Activated naive CD4-positive, alpha-beta T cell treated with anti-CD3 and anti-CD28 coated beads for 36 hours (primary cell): ENCODE measurements around the gene ARX. TPM values are rescaled to one million over a fixed set of nuclear protein-coding genes. Genes with fewer than 3 reads are reported as not detected.

Source experiments
- CTCF ChIA-PET: fragments of 350-600 bp; sonication (Branson Sonifier 250); formaldehyde crosslinking; loops from one replicate; lab custom pipeline; 2021; ENCODE audit warnings: antibody characterized with exemption; lab: Charles Lee
- DNase-seq: peaks from one replicate; pipeline ENCODE4 v3.0.0-alpha.2; 2020
- H3K27ac Mint-ChIP-seq: one replicate; pipeline ENCODE4 v1.8.0; 2021; ENCODE audit warnings: mild to moderate bottlenecking, mixed read lengths
- H3K27me3 Mint-ChIP-seq: one replicate; pipeline ENCODE4 v1.8.0; 2021; ENCODE audit warnings: low read depth, mixed read lengths
- H3K36me3 Mint-ChIP-seq: one replicate; pipeline ENCODE4 v1.8.0; 2021; ENCODE audit warnings: low read depth, mixed read lengths
- H3K4me1 Mint-ChIP-seq: one replicate; pipeline ENCODE4 v1.8.0; 2021; ENCODE audit warnings: low read depth, mixed read lengths
- H3K4me3 Mint-ChIP-seq: one replicate; pipeline ENCODE4 v1.8.0; 2021; ENCODE audit warnings: mild to moderate bottlenecking, moderate library complexity, mixed read lengths
- H3K9me3 Mint-ChIP-seq: one replicate; pipeline ENCODE4 v1.8.0; 2021; ENCODE audit warnings: mixed read lengths
- intact Hi-C: fragments of 100-400 bp; cut with micrococcal nuclease; formaldehyde crosslinking; loops from one replicate; pipeline ENCODE4 v1.15.1; 2023
- total RNA-seq, 2 experiments: library from RNA; stranded (reverse); gene quantifications; one replicate each; pipeline ENCODE4 v1.2.3, GENCODE V29; 2021

ARX gene
- total RNA-seq, 2 experiments from 2014 or later: not detected

GRCh38 chrX:25013632-25014365 is 2.0 kb downstream of the ARX start:
- CTCF ChIA-PET: interaction anchor here (1.3 kb wide), 1 partner anchor 130 kb away, joined by 3 read pairs; no protein-coding TSS in a partner anchor
- no peak for DNase-seq
- H3K27me3 Mint-ChIP-seq: peaks cover 57% of the 10 kb centered on the region
- no peak overlapping the region for H3K27ac Mint-ChIP-seq
- no peaks in the 10 kb centered on the region for H3K36me3 Mint-ChIP-seq
- intact Hi-C loops: loop anchor here (5.0 to 10.0 kb wide), 2 partner anchors 176 to 639 kb away; no protein-coding TSS in a partner anchor
- peak overlapping the region; percentile 49 for H3K4me3 Mint-ChIP-seq
- no peaks in the 10 kb centered on the region for H3K9me3 Mint-ChIP-seq
- peaks cover 13% of the 10 kb centered on the region for H3K4me1 Mint-ChIP-seq

- intact Hi-C loops: loop anchor here (5.0 to 10.0 kb wide), 2 partner anchors 176 to 638 kb away; no protein-coding TSS in a partner anchor
- peak overlapping the region; percentile 62 for H3K4me3 Mint-ChIP-seq
- H3K36me3 Mint-ChIP-seq: no peaks in the 10 kb centered on the region
- CTCF ChIA-PET: interaction anchor here (1.1 to 1.3 kb wide), 2 partner anchors 9 to 131 kb away, joined by 3 read pairs; no protein-coding TSS in a partner anchor
- no peaks in the 10 kb centered on the region for H3K9me3 Mint-ChIP-seq
- no peak for DNase-seq
- peaks cover 13% of the 10 kb centered on the region for H3K4me1 Mint-ChIP-seq
- H3K27ac Mint-ChIP-seq: no peak overlapping the region
- H3K27me3 Mint-ChIP-seq: peaks cover 60% of the 10 kb centered on the region
These were observed 2.8 kb downstream of the ARX start for GRCh38 chrX:25012793-25013631.

- Mint-ChIP-seq H3K4me3 (no peak overlapping the region), H3K36me3 (no peaks in the 10 kb centered on the region), H3K27me3 (peaks cover 60% of the 10 kb centered on the region), H3K4me1 (peaks cover 11% of the 10 kb centered on the region), H3K9me3 (no peaks in the 10 kb centered on the region), H3K27ac (no peak overlapping the region)
- intact Hi-C loops: loop anchor here (5.0 to 10.0 kb wide), 2 partner anchors 175 to 638 kb away; no protein-coding TSS in a partner anchor
- CTCF ChIA-PET: interaction anchor here (1.1 kb wide), 1 partner anchor 9 kb away, joined by 3 read pairs; no protein-coding TSS in a partner anchor
- no peak for DNase-seq
These were observed 3.4 kb downstream of the ARX start for GRCh38 chrX:25012433-25012735.

GRCh38 chrX:25011589-25012432 is 4.0 kb downstream of the ARX start:
- DNase-seq: no peak
- Mint-ChIP-seq H3K4me3 (no peak overlapping the region), H3K36me3 (no peaks in the 10 kb centered on the region), H3K4me1 (peaks cover 11% of the 10 kb centered on the region), H3K27me3 (peaks cover 59% of the 10 kb centered on the region), H3K27ac (no peak overlapping the region), H3K9me3 (no peaks in the 10 kb centered on the region)
- CTCF ChIA-PET: interaction anchor here (1.1 to 3.6 kb wide), 3 partner anchors 9 to 133 kb away, joined by 3 to 11 read pairs (median 10); no protein-coding TSS in a partner anchor
- intact Hi-C loops: loop anchor here (5.0 to 10.0 kb wide), 2 partner anchors 175 to 637 kb away; no protein-coding TSS in a partner anchor

GRCh38 chrX:25010784-25011588 is 4.8 kb downstream of the ARX start:
- intact Hi-C loops: loop anchor here (5.0 to 10.0 kb wide), 2 partner anchors 174 to 636 kb away; no protein-coding TSS in a partner anchor
- CTCF ChIA-PET: interaction anchor here (1.1 to 3.6 kb wide), 3 partner anchors 10 to 133 kb away, joined by 3 to 11 read pairs (median 10); no protein-coding TSS in a partner anchor
- H3K4me3 Mint-ChIP-seq: no peak overlapping the region
- DNase-seq: no peak
- peaks cover 63% of the 10 kb centered on the region for H3K27me3 Mint-ChIP-seq
- no peaks in the 10 kb centered on the region for H3K9me3 Mint-ChIP-seq
- H3K27ac Mint-ChIP-seq: no peak overlapping the region
- no peaks in the 10 kb centered on the region for H3K36me3 Mint-ChIP-seq
- H3K4me1 Mint-ChIP-seq: peaks cover 16% of the 10 kb centered on the region

GRCh38 chrX:25009407-25009806 is 6.4 kb downstream of the ARX start:
- Mint-ChIP-seq H3K36me3 (no peaks in the 10 kb centered on the region), H3K27ac (no peak overlapping the region), H3K4me1 (peaks cover 16% of the 10 kb centered on the region), H3K9me3 (no peaks in the 10 kb centered on the region), H3K4me3 (no peak overlapping the region), H3K27me3 (peaks cover 60% of the 10 kb centered on the region)
- CTCF ChIA-PET: interaction anchor here (0.6 to 3.6 kb wide), 2 partner anchors 116 to 135 kb away, joined by 3 to 10 read pairs; no protein-coding TSS in a partner anchor
- intact Hi-C loops: no loop called here
- DNase-seq: no peak

GRCh38 chrX:25007059-25008053 is 8.4 kb downstream of the ARX start:
- H3K4me3 Mint-ChIP-seq: peak overlapping the region; percentile 15
- H3K27me3 Mint-ChIP-seq: peaks cover 61% of the 10 kb centered on the region
- H3K4me1 Mint-ChIP-seq: peaks cover 17% of the 10 kb centered on the region
- DNase-seq: no peak
- H3K36me3 Mint-ChIP-seq: no peaks in the 10 kb centered on the region
- H3K27ac Mint-ChIP-seq: no peak overlapping the region
- intact Hi-C loops: loop anchor here (2.0 kb wide), 1 partner anchor 15 kb away; no protein-coding TSS in a partner anchor
- CTCF ChIA-PET: interaction anchor here (1.0 kb wide), 1 partner anchor 16 kb away, joined by 7 read pairs; no protein-coding TSS in a partner anchor
- no peaks in the 10 kb centered on the region for H3K9me3 Mint-ChIP-seq

GRCh38 chrX:25006586-25007058 is 9.1 kb downstream of the ARX start:
- intact Hi-C loops: loop anchor here (2.0 kb wide), 1 partner anchor 16 kb away; no protein-coding TSS in a partner anchor
- no peak for DNase-seq
- no peaks in the 10 kb centered on the region for H3K36me3 Mint-ChIP-seq
- H3K27ac Mint-ChIP-seq: no peak overlapping the region
- H3K27me3 Mint-ChIP-seq: peaks cover 63% of the 10 kb centered on the region
- CTCF ChIA-PET: no interaction called here
- peaks cover 17% of the 10 kb centered on the region for H3K4me1 Mint-ChIP-seq
- H3K4me3 Mint-ChIP-seq: peak overlapping the region; percentile 15
- no peaks in the 10 kb centered on the region for H3K9me3 Mint-ChIP-seq

- Mint-ChIP-seq H3K4me1 (peaks cover 17% of the 10 kb centered on the region), H3K27ac (peak overlapping the region; percentile 24), H3K27me3 (peaks cover 61% of the 10 kb centered on the region), H3K4me3 (no peak overlapping the region), H3K36me3 (no peaks in the 10 kb centered on the region), H3K9me3 (no peaks in the 10 kb centered on the region)
- CTCF ChIA-PET: no interaction called here
- DNase-seq: no peak
- intact Hi-C loops: loop anchor here (2.0 kb wide), 1 partner anchor 17 kb away; no protein-coding TSS in a partner anchor
These were observed 10.2 kb downstream of the ARX start for GRCh38 chrX:25005382-25006185.
